A549 (cell line): ENCODE measurements around the gene MYEOV. TPM values are rescaled to one million over a fixed set of nuclear protein-coding genes. Genes with fewer than 3 reads are reported as not detected.
A peak's percentile ranks its signal among the peaks of the same experiment; 100 is the strongest.

Source experiments
- ATAC-seq, 2 experiments: fragments of 200-7000 bp in 1 of 2; fragments of >200 bp in 1 of 2; cut with Nextera tagmentation in 1 of 2; cut with Tn5 transposase in 1 of 2; 3 replicates each; pipeline versions ENCODE4 v1.8.0 to v1.9.1; 2018 to 2020; ENCODE audit warnings: mild to moderate bottlenecking in 1 of 2, moderate library complexity in 1 of 2
- CTCF ChIA-PET: fragments of 300-600 bp; sonication (Branson Sonifier 250); formaldehyde crosslinking; extraction: SDS; loops from one replicate; lab custom pipeline; 2021; ENCODE audit warnings: antibody characterized with exemption, inconsistent platforms; lab: Yijun Ruan, JAX
- POLR2A ChIA-PET: fragments of 350-600 bp; formaldehyde crosslinking; extraction: SDS; loops from one replicate; lab custom pipeline; 2021; ENCODE audit warnings: antibody characterized with exemption, inconsistent platforms; lab: Yijun Ruan, JAX
- DNase-seq, 2 experiments: peaks; one replicate each; pipeline versions ENCODE4 v3.0.0 to v3.0.0-alpha.2; 2011 to 2016; ENCODE audit warnings: low read depth in 1 of 2, low spot score in 1 of 2
- FAIRE-seq: peaks from 2 replicates; lab custom pipeline; 2011; peaks lifted over from hg19 to GRCh38; lab: Jason Lieb, UNC
- H3K27ac ChIP-seq, 2 experiments: fragments of >200 bp; sonication (Bioruptor Twin); formaldehyde crosslinking; 3 replicates each; pipeline ENCODE4 v1.5.1; 2016 to 2017
- H3K4me1 ChIP-seq: fragments of >200 bp; sonication (Bioruptor Twin); formaldehyde crosslinking; 3 replicates; pipeline ENCODE4 v1.6.1; 2016
- H3K4me2 ChIP-seq: fragments of >200 bp; sonication (Bioruptor Twin); formaldehyde crosslinking; 3 replicates; pipeline ENCODE4 v1.6.1; 2016
- H3K4me3 ChIP-seq: fragments of >200 bp; sonication (Bioruptor Twin); formaldehyde crosslinking; 3 replicates; pipeline ENCODE4 v1.5.1; 2016
- H3K9me3 ChIP-seq: fragments of >200 bp; sonication (Bioruptor Twin); formaldehyde crosslinking; 3 replicates; pipeline ENCODE4 v1.6.1; 2016
- BHLHE40 ChIP-seq: IDR thresholded peaks from 2 replicates; pipeline ENCODE4 v1.6.1; 2012; ENCODE audit warnings: low read depth, low read length, inconsistent platforms
- CBX2 ChIP-seq: fragments of 200-600 bp; sonication (generic); IDR thresholded peaks from 2 replicates; pipeline ENCODE4 v1.6.1; 2016; ENCODE audit warnings: low read depth, mild to moderate bottlenecking, borderline replicate concordance
- CBX8 ChIP-seq: fragments of 200-600 bp; sonication (generic); IDR thresholded peaks from 2 replicates; pipeline ENCODE4 v1.6.1; 2016
- EHMT2 ChIP-seq: fragments of 200-600 bp; sonication (generic); IDR thresholded peaks from 2 replicates; pipeline ENCODE4 v1.6.1; 2016; ENCODE audit warnings: antibody characterized with exemption, low read depth, mild to moderate bottlenecking, moderate library complexity
- ESRRA ChIP-seq: fragments of 150-350 bp; IDR thresholded peaks from 2 replicates; pipeline ENCODE4 v1.6.1; 2014; ENCODE audit warnings: mild to moderate bottlenecking, low read length, borderline replicate concordance
- FOSL2 ChIP-seq, 2 experiments: fragments of 450-650 bp in 1 of 2; fragments of >200 bp in 1 of 2; sonication (Bioruptor Twin) in 1 of 2; formaldehyde crosslinking; IDR thresholded peaks; 2 replicates each; pipeline versions ENCODE4 v1.5.0 to v1.6.1; 2016 to 2020; ENCODE audit warnings: mild to moderate bottlenecking in 1 of 2, moderate library complexity in 1 of 2
- FOXS1 ChIP-seq: fragments of 250-450 bp; sonication (Bioruptor Pico); IDR thresholded peaks from 2 replicates; pipeline ENCODE4 v1.5.0; 2020; ENCODE audit warnings: mild to moderate bottlenecking, moderate library complexity
- GATA3 ChIP-seq: IDR thresholded peaks from 2 replicates; pipeline ENCODE4 v1.6.1; 2012; ENCODE audit warnings: borderline replicate concordance
- HDAC2 ChIP-seq: fragments of 200-600 bp; sonication (generic); IDR thresholded peaks from 2 replicates; pipeline ENCODE4 v1.6.1; 2016
- HEYL ChIP-seq: fragments of 250-450 bp; sonication (Bioruptor Pico); IDR thresholded peaks from 2 replicates; pipeline ENCODE4 v1.8.0; 2021; ENCODE audit warnings: mild to moderate bottlenecking, moderate library complexity
- HOXB13 ChIP-seq: fragments of 250-450 bp; sonication (Bioruptor Pico); IDR thresholded peaks from 2 replicates; pipeline ENCODE4 v1.5.0; 2020; ENCODE audit warnings: low read depth, mild to moderate bottlenecking, moderate library complexity
- JUN ChIP-seq, 2 experiments: fragments of >200 bp; sonication (Bioruptor Twin); formaldehyde crosslinking; IDR thresholded peaks; 2 replicates in 1 of 2; 3 replicates in 1 of 2; pipeline ENCODE4 v1.6.1; 2016 to 2017
- MAFK ChIP-seq: fragments of 450-650 bp; IDR thresholded peaks from 2 replicates; pipeline ENCODE4 v1.6.1; 2014; ENCODE audit not compliant: partially characterized antibody
- MAX ChIP-seq: IDR thresholded peaks from 2 replicates; pipeline ENCODE4 v1.6.1; 2012
- MAZ ChIP-seq: fragments of 150-350 bp; IDR thresholded peaks from 2 replicates; pipeline ENCODE4 v1.6.1; 2014; ENCODE audit warnings: antibody characterized with exemption, low read depth, low read length, borderline replicate concordance
- NPAS2 ChIP-seq: fragments of 250-450 bp; sonication (Bioruptor Pico); IDR thresholded peaks from 2 replicates; pipeline ENCODE4 v1.8.0; 2022; ENCODE audit warnings: mild to moderate bottlenecking, moderate library complexity, borderline replicate concordance
- NR3C1 ChIP-seq: fragments of >200 bp; sonication (Bioruptor Twin); formaldehyde crosslinking; IDR thresholded peaks from 3 replicates; pipeline ENCODE4 v1.6.1; 2017
- RAD21 ChIP-seq, 2 experiments: fragments of >200 bp in 1 of 2; sonication (Bioruptor Twin) in 1 of 2; formaldehyde crosslinking in 1 of 2; IDR thresholded peaks in 1 of 2; conservative IDR thresholded peaks in 1 of 2; 2 replicates in 1 of 2; 3 replicates in 1 of 2; pipeline ENCODE4 v1.6.1; 2012 to 2018; ENCODE audit warnings: inconsistent platforms in 1 of 2
- SREBF2 ChIP-seq: fragments of 450-650 bp; IDR thresholded peaks from 2 replicates; pipeline ENCODE4 v1.6.1; 2014; ENCODE audit warnings: mild to moderate bottlenecking, moderate library complexity
- TFCP2L1 ChIP-seq: fragments of 250-450 bp; sonication (Bioruptor Pico); IDR thresholded peaks from 2 replicates; pipeline ENCODE4 v1.5.0; 2021; ENCODE audit warnings: mild to moderate bottlenecking
- ZFP36 ChIP-seq: fragments of 450-650 bp; IDR thresholded peaks from 2 replicates; pipeline ENCODE4 v1.6.1; 2014; ENCODE audit warnings: borderline replicate concordance; ENCODE audit not compliant: partially characterized antibody
- ZNF302 ChIP-seq: fragments of 250-450 bp; sonication (Bioruptor Pico); IDR thresholded peaks from 2 replicates; pipeline ENCODE4 v1.9.0; 2021; ENCODE audit warnings: inconsistent platforms, mild to moderate bottlenecking, moderate library complexity
- WGBS: methylation state at CpG from one replicate; pipeline ENCODE4 v1.1.6; 2017; ENCODE audit errors: missing lambda C conversion rate; 5-methylcytosine and 5-hydroxymethylcytosine counted together
- polyA plus RNA-seq, 4 experiments: library from polyadenylated mRNA; depleted of rRNA in 3 of 4; stranded (reverse); fragments of >200 nt; fragmentation: RNase III in 1 of 4; extraction: RNeasy Plus Mini Kit Qiagen cat#74134 plus additional on column Dnase treatment in 1 of 4; gene quantifications; 2 replicates in 3 of 4; 3 replicates in 1 of 4; pipeline ENCODE4 v1.2.3, GENCODE V29; 2011 to 2017

The MYEOV gene
- polyA plus RNA-seq, 2 of the 4 experiments (the other 2 are of a cell fraction) = 92.3 to 102 TPM

GRCh38 chr11:69278091-69278867 is 15.7 kb upstream of the MYEOV start:
- peak overlapping the region; percentile 22 to 56 for H3K27ac ChIP-seq
- H3K4me3 ChIP-seq = no peak overlapping the region
- H3K9me3 ChIP-seq = no peaks in the 10 kb centered on the region
- FAIRE-seq (no peak), ATAC-seq (peak in 1 of 2 experiments; percentile 58; a peak in 3 of 6 replicates), DNase-seq (peak in 1 of 2 experiments; percentile 80)
- CTCF ChIA-PET = no interaction called here
- H3K4me2 ChIP-seq = peak overlapping the region; percentile 30
- WGBS = 60% methylated on average over 8 of the region's 12 CpGs
- H3K4me1 ChIP-seq = peaks cover 39% of the 10 kb centered on the region
- no peak for TF ChIP-seq HEYL (CRISPR knock-in tag)
- TF ChIP-seq ESRRA = no peak
- no peak for TF ChIP-seq FOXS1 (CRISPR knock-in tag)
- no peak for TF ChIP-seq TFCP2L1 (CRISPR knock-in tag)
- no peak for TF ChIP-seq HDAC2
- no peak for TF ChIP-seq MAZ
- no peak for TF ChIP-seq MAX
- no peak for TF ChIP-seq HOXB13 (CRISPR knock-in tag)
- no peak for TF ChIP-seq ZNF302 (CRISPR knock-in tag)
- no peak for TF ChIP-seq CBX2
- no peak for TF ChIP-seq BHLHE40
- TF ChIP-seq NPAS2 (CRISPR knock-in tag) = no peak
- TF ChIP-seq EHMT2 = no peak
- no peak for TF ChIP-seq NR3C1
- POLR2A ChIA-PET = interaction anchor here (0.6 kb wide), 1 partner anchor 24 kb away, joined by 3 read pairs; no protein-coding TSS in a partner anchor

- H3K4me3 ChIP-seq = no peak overlapping the region
- TF ChIP-seq MAFK (peak; percentile 34), ZFP36 (no peak), SREBF2 (no peak), HEYL (CRISPR knock-in tag) (no peak)
- POLR2A ChIA-PET = interaction anchor here (0.6 to 1.9 kb wide), 2 partner anchors 17 to 440 kb away, joined by 4 to 6 read pairs; no protein-coding TSS in a partner anchor
- CTCF ChIA-PET = interaction anchor here (2.8 to 2.9 kb wide), 2 partner anchors 12 to 16 kb away, joined by 7 to 15 read pairs; no protein-coding TSS in a partner anchor
- FAIRE-seq = no peak
- peaks cover 33% of the 10 kb centered on the region for H3K4me1 ChIP-seq
- H3K4me2 ChIP-seq = peak overlapping the region; percentile 37
- WGBS = 69% methylated on average over 2 of the region's 2 CpGs
- peak in 1 of 2 experiments; percentile 36 for DNase-seq
- no peak for ATAC-seq
- H3K27ac ChIP-seq = peak overlapping the region; percentile 13 to 35
- H3K9me3 ChIP-seq = no peaks in the 10 kb centered on the region
Observed at GRCh38 chr11:69280451-69280850, 13.5 kb upstream of the MYEOV start.

GRCh38 chr11:69280994-69281393 is 13.0 kb upstream of the MYEOV start:
- TF ChIP-seq RAD21 (conservative IDR thresholded peaks at IDR 0.05 in 1 of 2, IDR thresholded peaks at IDR 0.05 in 1 of 2) (no peak), TFCP2L1 (CRISPR knock-in tag) (no peak), JUN (IDR thresholded peaks at IDR 0.05) (peak in 1 of 2 experiments; percentile 27; a peak in 1 of 5 replicates), FOSL2 (IDR thresholded peaks at IDR 0.05) (no peak), FOSL2 (CRISPR knock-in tag; IDR thresholded peaks at IDR 0.05) (peak; percentile 47; the same call in 1 of the 2 replicates), MAX (peak; percentile 48), GATA3 (peak; percentile 47; the same call in 1 of the 2 replicates), CBX8 (no peak)
- Histone ChIP-seq H3K4me3 (no peak overlapping the region), H3K9me3 (no peaks in the 10 kb centered on the region), H3K4me2 (peak overlapping the region; percentile 37), H3K27ac (peak overlapping the region; percentile 35 to 75), H3K4me1 (peaks cover 33% of the 10 kb centered on the region)
- WGBS = 4% methylated on average over 6 of the region's 6 CpGs
- FAIRE-seq = peak; percentile 54
- POLR2A ChIA-PET = interaction anchor here (0.6 to 1.9 kb wide), 2 partner anchors 17 to 439 kb away, joined by 4 to 6 read pairs; no protein-coding TSS in a partner anchor
- peak; percentile 64 to 79 for DNase-seq
- peak; percentile 46 to 71; a peak in 4 of 6 replicates for ATAC-seq
- CTCF ChIA-PET = interaction anchor here (0.6 to 2.9 kb wide), 6 partner anchors 10 to 150 kb away, joined by 3 to 15 read pairs (median 5); no protein-coding TSS in a partner anchor
